ENCODE data around the gene NEK8. TPM values are rescaled to one million over a fixed set of nuclear protein-coding genes. Genes with fewer than 3 reads are reported as not detected.

Gene NEK8
- polyA plus RNA-seq, 2 donors = 2.6 to 5.3 TPM

- no peaks in the 10 kb centered on the region for H3K9me3 ChIP-seq (ENCODE audit: control insufficient read depth in 2 of 2, insufficient read depth in 1 of 2, low read depth in 1 of 2, low read length in 1 of 2)
- no peaks in the 10 kb centered on the region for H3K27me3 ChIP-seq (ENCODE audit: control insufficient read depth in 1 of 2, insufficient read depth in 2 of 2, low read length in 2 of 2)
- H3K36me3 ChIP-seq (ENCODE audit: control insufficient read depth in 2 of 2, insufficient read depth in 2 of 2, low read length in 1 of 2) = peaks cover 10 to 26% of the 10 kb centered on the region in 2 donors
- no peaks in the 10 kb centered on the region for H3K4me1 ChIP-seq (ENCODE audit: control insufficient read depth in 2 of 2, insufficient read depth in 2 of 2, low read length in 1 of 2)
- 58 to 65% methylated on average over 6 to 7 of the region's 7 CpGs for WGBS, 2 donors
- H3K4me3 ChIP-seq (ENCODE audit: low read depth in 1 of 2, low read length in 2 of 2) = no peak overlapping the region
- no peak overlapping the region for H3K27ac ChIP-seq (ENCODE audit: low read depth in 2 of 2, low read length in 1 of 2)
Measured at GRCh38 chr17:28706471-28707338, 21.9 kb upstream of the NEK8 start.

GRCh38 chr17:28707339-28707720, 21.3 kb upstream of the NEK8 start:
- Histone ChIP-seq H3K4me1 (ENCODE audit: control insufficient read depth in 2 of 2, insufficient read depth in 2 of 2, low read length in 1 of 2) (no peaks in the 10 kb centered on the region), H3K27ac (ENCODE audit: low read depth in 2 of 2, low read length in 1 of 2) (no peak overlapping the region), H3K36me3 (ENCODE audit: control insufficient read depth in 2 of 2, insufficient read depth in 2 of 2, low read length in 1 of 2) (peaks cover 5 to 20% of the 10 kb centered on the region in 2 donors), H3K9me3 (ENCODE audit: control insufficient read depth in 2 of 2, insufficient read depth in 1 of 2, low read depth in 1 of 2, low read length in 1 of 2) (no peaks in the 10 kb centered on the region), H3K27me3 (ENCODE audit: control insufficient read depth in 1 of 2, insufficient read depth in 2 of 2, low read length in 2 of 2) (no peaks in the 10 kb centered on the region), H3K4me3 (ENCODE audit: low read depth in 1 of 2, low read length in 2 of 2) (no peak overlapping the region)
- WGBS, 2 donors = 85 to 87% methylated on average over 2 of the region's 2 CpGs

DNA sequence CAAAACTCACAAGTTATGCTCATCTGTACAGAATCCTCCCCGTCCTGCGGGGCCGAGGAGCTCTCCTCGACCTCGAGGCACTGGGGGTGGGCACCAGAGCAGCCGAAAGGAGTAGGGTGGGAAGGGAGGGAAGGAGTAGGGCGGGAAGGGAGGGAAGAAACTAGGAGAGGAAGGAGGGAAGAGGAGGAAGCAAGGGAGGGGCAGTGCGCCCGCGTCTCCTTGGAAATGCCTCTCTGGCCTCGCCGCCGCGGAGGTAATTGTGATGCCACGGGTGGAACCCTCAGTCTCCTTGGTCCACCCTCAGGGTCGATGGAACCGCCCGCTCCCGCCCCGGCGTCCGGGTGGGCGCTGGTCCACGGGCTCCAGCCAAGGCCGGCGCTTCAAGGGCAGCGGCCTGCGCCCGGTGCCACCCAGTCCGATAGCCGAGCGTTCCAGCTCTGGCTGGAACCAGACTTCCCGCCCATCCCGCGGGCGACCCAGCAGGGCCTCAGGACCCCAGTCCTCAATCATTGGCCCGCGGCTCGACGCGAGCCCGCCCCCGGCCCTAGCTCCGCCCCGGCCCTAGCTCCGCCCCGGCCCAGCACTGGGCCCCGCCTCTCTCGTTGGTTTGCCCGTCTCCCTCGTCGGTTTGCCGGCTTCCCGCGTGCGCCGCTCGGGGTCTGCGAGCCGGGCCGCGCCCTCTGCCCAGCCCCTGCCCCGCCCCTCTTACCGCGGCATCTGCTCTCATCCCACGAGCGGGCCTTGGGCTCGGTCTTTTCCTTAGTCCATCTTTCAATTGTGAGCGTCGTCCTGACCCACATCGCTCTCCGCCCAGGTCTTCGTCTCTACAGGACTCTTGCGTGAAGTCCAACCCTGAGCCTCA, 17.5 kb upstream of the NEK8 start:
- Histone ChIP-seq H3K27me3 (ENCODE audit: control insufficient read depth in 1 of 2, insufficient read depth in 2 of 2, low read length in 2 of 2) (no peaks in the 10 kb centered on the region), H3K36me3 (ENCODE audit: control insufficient read depth in 2 of 2, insufficient read depth in 2 of 2, low read length in 1 of 2) (peaks cover 0 to 16% of the 10 kb centered on the region in 2 donors), H3K9me3 (ENCODE audit: control insufficient read depth in 2 of 2, insufficient read depth in 1 of 2, low read depth in 1 of 2, low read length in 1 of 2) (no peaks in the 10 kb centered on the region), H3K27ac (ENCODE audit: low read depth in 2 of 2, low read length in 1 of 2) (peak overlapping the region; percentile 90 to 91), H3K4me1 (ENCODE audit: control insufficient read depth in 2 of 2, insufficient read depth in 2 of 2, low read length in 1 of 2) (peaks cover 0 to 2% of the 10 kb centered on the region in 2 donors), H3K4me3 (ENCODE audit: low read depth in 1 of 2, low read length in 2 of 2) (peak overlapping the region; percentile 55 to 58)
- 1% methylated on average over 70 to 74 of the region's 74 CpGs for WGBS, 2 donors

- H3K36me3 ChIP-seq (ENCODE audit: control insufficient read depth in 2 of 2, insufficient read depth in 2 of 2, low read length in 1 of 2) = peaks cover 0 to 16% of the 10 kb centered on the region in 2 donors
- H3K9me3 ChIP-seq (ENCODE audit: control insufficient read depth in 2 of 2, insufficient read depth in 1 of 2, low read depth in 1 of 2, low read length in 1 of 2) = no peaks in the 10 kb centered on the region
- peak within 1 kb of the TSS; percentile 90 to 91 for H3K27ac ChIP-seq (ENCODE audit: low read depth in 2 of 2, low read length in 1 of 2)
- WGBS, 2 donors = 6 to 8% methylated on average over 20 of the region's 20 CpGs
- peaks cover 0 to 2% of the 10 kb centered on the region in 2 donors for H3K4me1 ChIP-seq (ENCODE audit: control insufficient read depth in 2 of 2, insufficient read depth in 2 of 2, low read length in 1 of 2)
- H3K4me3 ChIP-seq (ENCODE audit: low read depth in 1 of 2, low read length in 2 of 2) = peak within 1 kb of the TSS; percentile 55 to 58
- no peaks in the 10 kb centered on the region for H3K27me3 ChIP-seq (ENCODE audit: control insufficient read depth in 1 of 2, insufficient read depth in 2 of 2, low read length in 2 of 2)
Measured at GRCh38 chr17:28711723-28712031, 16.9 kb upstream of the NEK8 start, which contains the start of gene PROCA1. PROCA1 (minus strand) TSS chr17:28711888; CDS start chr17:28711660, 228 bp downstream.

DNA sequence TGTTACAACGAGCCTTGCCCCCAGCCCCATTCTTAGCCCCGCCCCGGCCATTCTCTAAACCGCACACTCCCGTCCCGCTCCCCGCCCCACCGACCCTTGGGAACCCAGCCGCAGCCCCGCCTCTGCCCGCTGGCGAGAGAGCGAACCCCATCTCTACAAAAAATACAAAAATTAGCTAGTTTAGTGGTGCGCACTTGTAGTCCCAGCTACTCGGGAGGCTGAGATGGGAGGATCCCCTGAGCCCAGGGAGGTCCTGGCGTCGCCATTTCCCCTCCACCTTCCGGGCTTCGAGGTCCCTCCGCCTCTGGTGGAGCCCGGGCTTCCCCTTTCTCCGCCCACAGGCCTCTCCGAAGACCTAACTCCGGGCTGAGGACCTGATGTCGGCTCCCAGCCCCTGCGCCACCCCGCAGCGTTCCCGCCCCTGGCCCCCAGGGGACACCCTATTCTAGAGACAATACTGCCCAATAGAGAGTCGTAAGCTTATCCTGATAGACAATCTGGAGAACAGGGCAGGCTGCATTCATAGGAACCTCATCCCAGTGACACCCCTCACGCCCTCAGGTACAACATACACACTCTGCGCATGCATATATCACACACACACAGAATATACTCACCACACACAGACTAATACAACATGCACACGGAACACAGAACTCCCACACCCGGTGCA, 16.4 kb upstream of the NEK8 start:
- H3K4me3 ChIP-seq (ENCODE audit: low read depth in 1 of 2, low read length in 2 of 2) = peak overlapping the region in 1 of 2 donors; percentile 55
- WGBS, 2 donors = 42 to 50% methylated on average over 34 of the region's 34 CpGs
- H3K27ac ChIP-seq (ENCODE audit: low read depth in 2 of 2, low read length in 1 of 2) = peak overlapping the region; percentile 90 to 91
- no peaks in the 10 kb centered on the region for H3K9me3 ChIP-seq (ENCODE audit: control insufficient read depth in 2 of 2, insufficient read depth in 1 of 2, low read depth in 1 of 2, low read length in 1 of 2)
- peaks cover 0 to 16% of the 10 kb centered on the region in 2 donors for H3K36me3 ChIP-seq (ENCODE audit: control insufficient read depth in 2 of 2, insufficient read depth in 2 of 2, low read length in 1 of 2)
- peaks cover 0 to 2% of the 10 kb centered on the region in 2 donors for H3K4me1 ChIP-seq (ENCODE audit: control insufficient read depth in 2 of 2, insufficient read depth in 2 of 2, low read length in 1 of 2)
- H3K27me3 ChIP-seq (ENCODE audit: control insufficient read depth in 1 of 2, insufficient read depth in 2 of 2, low read length in 2 of 2) = no peaks in the 10 kb centered on the region

DNA sequence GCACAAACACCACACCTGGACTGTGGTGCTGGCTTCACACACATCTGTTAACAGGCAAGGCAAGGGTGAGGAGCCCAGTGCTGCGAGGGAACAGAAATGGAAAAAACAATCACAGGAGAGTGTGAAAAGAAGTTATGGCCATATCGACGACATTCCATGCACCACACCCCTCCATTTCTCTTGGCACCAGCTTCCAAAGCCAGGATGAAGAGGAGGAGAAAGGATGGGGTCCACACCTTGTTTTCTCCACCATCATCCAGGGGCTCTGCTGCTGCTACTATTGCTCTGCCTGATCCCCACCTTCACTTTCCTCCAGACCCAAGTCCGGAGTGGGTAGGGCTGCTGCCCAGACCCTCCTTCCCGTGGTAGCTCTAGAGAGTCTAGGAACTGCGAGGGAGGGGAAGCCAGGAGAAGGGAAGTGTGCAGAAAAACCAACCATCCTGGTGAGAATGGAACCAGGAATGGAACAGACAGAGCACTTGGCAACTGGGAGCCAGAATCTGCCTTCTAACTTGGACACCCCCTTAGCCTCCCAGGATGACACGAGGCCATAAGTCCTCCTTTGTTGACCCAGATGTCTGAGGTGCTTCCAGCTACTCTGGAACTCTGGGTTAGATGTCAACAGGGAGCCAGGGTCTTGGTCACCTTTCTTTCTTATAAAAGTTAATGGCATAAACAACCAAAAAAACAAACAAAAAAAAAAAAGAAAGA, 15.7 kb upstream of the NEK8 start:
- Histone ChIP-seq H3K27ac (ENCODE audit: low read depth in 2 of 2, low read length in 1 of 2) (no peak overlapping the region), H3K4me1 (ENCODE audit: control insufficient read depth in 2 of 2, insufficient read depth in 2 of 2, low read length in 1 of 2) (peaks cover 0 to 2% of the 10 kb centered on the region in 2 donors), H3K27me3 (ENCODE audit: control insufficient read depth in 1 of 2, insufficient read depth in 2 of 2, low read length in 2 of 2) (no peaks in the 10 kb centered on the region), H3K9me3 (ENCODE audit: control insufficient read depth in 2 of 2, insufficient read depth in 1 of 2, low read depth in 1 of 2, low read length in 1 of 2) (no peaks in the 10 kb centered on the region), H3K4me3 (ENCODE audit: low read depth in 1 of 2, low read length in 2 of 2) (no peak overlapping the region), H3K36me3 (ENCODE audit: control insufficient read depth in 2 of 2, insufficient read depth in 2 of 2, low read length in 1 of 2) (peaks cover 0 to 16% of the 10 kb centered on the region in 2 donors)
- WGBS, 2 donors = 71 to 80% methylated on average over 7 of the region's 7 CpGs

GRCh38 chr17:28714281-28714680, 14.3 kb upstream of the NEK8 start:
- Histone ChIP-seq H3K4me3 (ENCODE audit: low read depth in 1 of 2, low read length in 2 of 2) (no peak overlapping the region), H3K27me3 (ENCODE audit: control insufficient read depth in 1 of 2, insufficient read depth in 2 of 2, low read length in 2 of 2) (no peaks in the 10 kb centered on the region), H3K27ac (ENCODE audit: low read depth in 2 of 2, low read length in 1 of 2) (no peak overlapping the region), H3K36me3 (ENCODE audit: control insufficient read depth in 2 of 2, insufficient read depth in 2 of 2, low read length in 1 of 2) (peaks cover 0 to 16% of the 10 kb centered on the region in 2 donors), H3K9me3 (ENCODE audit: control insufficient read depth in 2 of 2, insufficient read depth in 1 of 2, low read depth in 1 of 2, low read length in 1 of 2) (no peaks in the 10 kb centered on the region), H3K4me1 (ENCODE audit: control insufficient read depth in 2 of 2, insufficient read depth in 2 of 2, low read length in 1 of 2) (peaks cover 0 to 2% of the 10 kb centered on the region in 2 donors)
- WGBS, 2 donors = 90 to 91% methylated on average over 3 of the region's 3 CpGs

GRCh38 chr17:28715217-28715616, 13.4 kb upstream of the NEK8 start:
- H3K36me3 ChIP-seq (ENCODE audit: control insufficient read depth in 2 of 2, insufficient read depth in 2 of 2, low read length in 1 of 2) = peaks cover 0 to 16% of the 10 kb centered on the region in 2 donors
- no peak overlapping the region for H3K4me3 ChIP-seq (ENCODE audit: low read depth in 1 of 2, low read length in 2 of 2)
- WGBS, 2 donors = 91 to 95% methylated on average over 2 of the region's 2 CpGs
- H3K9me3 ChIP-seq (ENCODE audit: control insufficient read depth in 2 of 2, insufficient read depth in 1 of 2, low read depth in 1 of 2, low read length in 1 of 2) = no peaks in the 10 kb centered on the region
- no peak overlapping the region for H3K27ac ChIP-seq (ENCODE audit: low read depth in 2 of 2, low read length in 1 of 2)
- no peaks in the 10 kb centered on the region for H3K27me3 ChIP-seq (ENCODE audit: control insufficient read depth in 1 of 2, insufficient read depth in 2 of 2, low read length in 2 of 2)
- H3K4me1 ChIP-seq (ENCODE audit: control insufficient read depth in 2 of 2, insufficient read depth in 2 of 2, low read length in 1 of 2) = peaks cover 0 to 2% of the 10 kb centered on the region in 2 donors

Measured in esophagus (tissue), 2 donors.